ENCODE data around the gene MAP3K20.

- no peak for TF ChIP-seq CTCF (IDR thresholded peaks at IDR 0.05 in 8 of 11, conservative IDR thresholded peaks at IDR 0.05 in 3 of 11)
- no peak for TF ChIP-seq POLR2A (IDR thresholded peaks at IDR 0.05)
- TF ChIP-seq POLR2AphosphoS5 (IDR thresholded peaks at IDR 0.05), result no peak
These were observed 88.8 kb downstream of the MAP3K20 start for GRCh38 chr2:173164396-173164795.
